K562 (cell line): ENCODE measurements around the gene DBNL. TPM values are rescaled to one million over a fixed set of nuclear protein-coding genes. Genes with fewer than 3 reads are reported as not detected.

Experiments
- ATAC-seq: fragments of 200-7000 bp; cut with Tn5 transposase; 3 replicates; pipeline ENCODE4 v1.9.1; 2020; ENCODE audit warnings: moderate library complexity
- BruUV-seq: library from RNA; stranded (reverse); fragments of 400-500 nt; replicated peaks from 2 replicates; lab custom pipeline; 2021; lab: Mats Ljungman, UMichigan
- CTCF ChIA-PET: fragments of 300-600 bp; formaldehyde crosslinking; extraction: SDS; loops from one replicate; lab custom pipeline; 2021; ENCODE audit warnings: low intra/inter-chr PET ratio; lab: Yijun Ruan, JAX
- POLR2A ChIA-PET: fragments of 300-600, 350-650 bp; sonication (Branson Sonifier 250); formaldehyde crosslinking; extraction: SDS; loops from one replicate; lab custom pipeline; 2021; ENCODE audit warnings: antibody characterized with exemption, inconsistent platforms; lab: Yijun Ruan, JAX
- DNase-seq, 4 experiments: peaks; one replicate each; pipeline versions ENCODE4 v3.0.0 to v3.0.0-alpha.2; 2011 to 2018; ENCODE audit warnings: low spot score in 3 of 4, mixed read lengths in 3 of 4; ENCODE audit errors: extremely low read depth in 1 of 4
- FAIRE-seq: peaks from 2 replicates; lab custom pipeline; 2011; peaks lifted over from hg19 to GRCh38; lab: Jason Lieb, UNC
- H2AFZ ChIP-seq: 2 replicates; pipeline ENCODE4 v1.6.0; 2011; ENCODE audit warnings: low read depth, low read length, control low read depth, inconsistent platforms
- H3K27ac ChIP-seq: fragments of 200-600 bp; 3 replicates; pipeline ENCODE4 v1.8.0; 2011; ENCODE audit warnings: low read depth, mild to moderate bottlenecking, control low read depth, inconsistent platforms, low read length, moderate library complexity, mixed read lengths; ENCODE audit errors: extremely low read depth
- H3K27me3 ChIP-seq, 2 experiments: fragments of 300-600 bp in 1 of 2; 2 replicates in 1 of 2; 3 replicates in 1 of 2; pipeline versions ENCODE4 v1.6.0 to v1.8.0; 2011; ENCODE audit warnings: inconsistent platforms in 2 of 2, low read length in 2 of 2, mild to moderate bottlenecking in 1 of 2, mixed read lengths in 1 of 2, moderate library complexity in 1 of 2; ENCODE audit not compliant: control insufficient read depth in 2 of 2, insufficient read depth in 2 of 2
- H3K36me3 ChIP-seq: fragments of 300-600 bp; 3 replicates; pipeline ENCODE4 v1.8.0; 2011; ENCODE audit warnings: mild to moderate bottlenecking, low read length, inconsistent platforms; ENCODE audit not compliant: control insufficient read depth, insufficient read depth
- H3K4me1 ChIP-seq, 2 experiments: fragments of 200-600 bp in 1 of 2; replicated peaks in 1 of 2; 2 replicates in 1 of 2; 3 replicates in 1 of 2; pipeline versions ENCODE4 v1.5.1 to v1.8.0; 2011; ENCODE audit warnings: inconsistent platforms in 2 of 2, low read length in 2 of 2, mild to moderate bottlenecking in 1 of 2, mixed read lengths in 1 of 2, moderate library complexity in 1 of 2; ENCODE audit not compliant: control insufficient read depth in 2 of 2, insufficient read depth in 2 of 2
- H3K4me2 ChIP-seq: 2 replicates; pipeline ENCODE4 v1.6.1; 2011; ENCODE audit warnings: low read length, control low read depth, inconsistent platforms, mixed read lengths; ENCODE audit not compliant: insufficient read depth
- H3K4me3 ChIP-seq: fragments of 200-600 bp; sonication (generic), shearing (Covaris generic); 2 replicates; pipeline ENCODE4 v1.5.1; 2016; ENCODE audit warnings: control low read depth, inconsistent platforms
- H3K79me2 ChIP-seq: fragments of 200-600 bp; 3 replicates; pipeline ENCODE4 v1.8.0; 2011; ENCODE audit warnings: low read length, inconsistent platforms; ENCODE audit not compliant: control insufficient read depth, insufficient read depth
- H3K9ac ChIP-seq, 2 experiments: 2 replicates each; pipeline versions ENCODE4 v1.6.0 to v1.6.1; 2011; ENCODE audit warnings: low read depth in 2 of 2, low read length in 2 of 2, control low read depth in 1 of 2, inconsistent platforms in 1 of 2, mild to moderate bottlenecking in 1 of 2, mixed read lengths in 1 of 2; ENCODE audit not compliant: insufficient read depth in 1 of 2
- H3K9me1 ChIP-seq: one replicate; pipeline ENCODE4 v1.6.0; 2011; ENCODE audit warnings: inconsistent platforms, mild to moderate bottlenecking, low read length, moderate library complexity; ENCODE audit not compliant: control insufficient read depth, insufficient read depth
- H3K9me3 ChIP-seq: replicated peaks from 2 replicates; pipeline ENCODE4 v1.5.1; 2011; ENCODE audit warnings: low read depth, low read length, inconsistent platforms; ENCODE audit not compliant: control insufficient read depth, insufficient read depth
- H4K20me1 ChIP-seq: replicated peaks from 2 replicates; pipeline ENCODE4 v1.6.1; 2011; ENCODE audit warnings: low read length, inconsistent platforms, mixed read lengths; ENCODE audit not compliant: control insufficient read depth, insufficient read depth
- BMI1 ChIP-seq: fragments of 150-350 bp; IDR thresholded peaks from 2 replicates; pipeline ENCODE4 v1.6.1; 2014; ENCODE audit warnings: low read length
- C11orf30 ChIP-seq: fragments of 450-650 bp; IDR thresholded peaks from 2 replicates; pipeline ENCODE4 v1.6.1; 2016; ENCODE audit warnings: low read depth, mild to moderate bottlenecking
- ELK1 ChIP-seq: sonication (generic); formaldehyde crosslinking; IDR thresholded peaks from 2 replicates; pipeline ENCODE4 v1.8.1; 2022; ENCODE audit warnings: missing genetic modification reagents
- EZH2 ChIP-seq: IDR thresholded peaks from 2 replicates; pipeline ENCODE4 v1.6.1; 2012; ENCODE audit warnings: low read depth, mild to moderate bottlenecking, inconsistent platforms, low read length, borderline replicate concordance
- HMG20A ChIP-seq: fragments of 450-650 bp; formaldehyde crosslinking; conservative IDR thresholded peaks from 2 replicates; pipeline ENCODE4 v1.4.0; 2020; ENCODE audit warnings: mild to moderate bottlenecking, mixed read lengths
- HOXB6 ChIP-seq: fragments of 250-450 bp; sonication (Bioruptor Pico); IDR thresholded peaks from 2 replicates; pipeline ENCODE4 v1.5.1; 2022; ENCODE audit warnings: mild to moderate bottlenecking, borderline replicate concordance
- MBD2 ChIP-seq: sonication (generic); IDR thresholded peaks from 2 replicates; pipeline ENCODE4 v1.6.1; 2016; ENCODE audit warnings: low read depth, borderline replicate concordance
- NRF1 ChIP-seq, 2 experiments: fragments of 450-650 bp; IDR thresholded peaks in 1 of 2; conservative IDR thresholded peaks in 1 of 2; 2 replicates each; pipeline ENCODE4 v1.6.1; 2014; ENCODE audit warnings: mild to moderate bottlenecking in 2 of 2
- PHB2 ChIP-seq: fragments of 450-650 bp; IDR thresholded peaks from 2 replicates; pipeline ENCODE4 v1.6.1; 2017; ENCODE audit warnings: low read depth
- POLR2G ChIP-seq: fragments of 200-400 bp; formaldehyde crosslinking; IDR thresholded peaks from 2 replicates; pipeline ENCODE4 v1.6.1; 2017; ENCODE audit warnings: low read depth, mild to moderate bottlenecking, antibody characterized with exemption, low read length, moderate library complexity
- ZFPM2 ChIP-seq: fragments of 250-450 bp; sonication (Bioruptor Pico); IDR thresholded peaks from 2 replicates; pipeline ENCODE4 v1.5.1; 2022; ENCODE audit warnings: mild to moderate bottlenecking
- WGBS: fragments of 100-300 bp; shearing (Covaris generic); methylation state at CpG from one replicate; pipeline ENCODE4 v1.1.6; 2016; ENCODE audit warnings: low coverage, mixed read lengths; ENCODE audit not compliant: insufficient coverage; ENCODE audit errors: missing lambda C conversion rate; 5-methylcytosine and 5-hydroxymethylcytosine counted together
- in situ Hi-C: fragments of 300-500 bp; cut with MboI; formaldehyde crosslinking; loops from 4 replicates; pipeline ENCODE4 v1.15.0; 2018; ENCODE audit warnings: inconsistent platforms, mixed read lengths
- intact Hi-C: fragments of 100-400 bp; cut with micrococcal nuclease; formaldehyde crosslinking; loops from 2 replicates; pipeline ENCODE4 v1.14.2; 2022
- microRNA-seq: library from miRNA; unstranded; fragments of <30 nt; microRNA quantifications from one replicate; pipeline ENCODE4, GENCODE V29; 2018; ENCODE audit warnings: borderline microRNAs expressed
- polyA plus RNA-seq, 8 experiments: library from polyadenylated mRNA; depleted of rRNA in 4 of 8; stranded (reverse) in 5 of 8; unstranded in 3 of 8; fragments of >200 nt; fragmentation: Nextera tagmentation in 2 of 8; fragmentation: Illumina TruSeq in 1 of 8; extraction: Ambion mirVana in 2 of 8; extraction: Trizol in 1 of 8; gene quantifications; 2 replicates each; pipeline versions ENCODE4 v1.2.1 to v1.2.3, GENCODE V29; 2011 to 2014; ENCODE audit warnings: inconsistent platforms in 1 of 8, missing spikeins in 1 of 8
- total RNA-seq, 7 experiments: library from RNA; depleted of rRNA in 6 of 7; stranded (reverse); fragments of >200 nt in 6 of 7; fragmentation: Illumina TruSeq in 2 of 7; extraction: Trizol in 2 of 7; gene quantifications; 2 replicates each; pipeline versions ENCODE4 v1.2.1 to v1.2.3, GENCODE V29; 2011 to 2021; ENCODE audit warnings: low replicate concordance in 1 of 7

Gene DBNL
- total and polyA plus RNA-seq, 9 of the 15 experiments (the other 6 are each of a cell fraction or from before 2014, with no cell fraction given) = 1.9 to 65.1 (median 38.9) TPM

- no peak for TF ChIP-seq ELK1 (CRISPR knock-in tag)
- no peak for TF ChIP-seq PHB2
- no peak for TF ChIP-seq BMI1
- no peak for TF ChIP-seq ZFPM2 (CRISPR knock-in tag)
- TF ChIP-seq HMG20A = no peak
- no peak for TF ChIP-seq C11orf30
- no peak for TF ChIP-seq EZH2
- no peak for TF ChIP-seq MBD2
Measured at GRCh38 chr7:44109991-44110390, 65.5 kb downstream of the DBNL start (continued).

GRCh38 chr7:44110719-44111635 lies 66.5 kb downstream of the DBNL start:
- intact Hi-C loops (no loop called here), in situ Hi-C loops (no loop called here)
- no peak for DNase-seq
- no TSS peak for BruUV-seq
- Histone ChIP-seq H3K4me2 (no peak overlapping the region), H3K79me2 (no peaks in the 10 kb centered on the region), H3K27ac (no peak overlapping the region), H3K27me3 (peaks cover 2 to 36% of the 10 kb centered on the region in 2 experiments; a peak in 3 of 5 replicates), H4K20me1 (peaks cover 22% of the 10 kb centered on the region), H3K9me3 (no peaks in the 10 kb centered on the region), H3K9ac (no peak overlapping the region), H3K36me3 (peaks cover 18% of the 10 kb centered on the region; the same call in 2 of the 3 replicates), H3K9me1 (peaks cover 9% of the 10 kb centered on the region), H3K4me3 (no peak overlapping the region), H3K4me1 (peaks cover 10 to 54% of the 10 kb centered on the region in 2 experiments; a peak in 4 of 5 replicates), H2AFZ (no peak overlapping the region)
- no peak for FAIRE-seq
- TF ChIP-seq NRF1 (conservative IDR thresholded peaks at IDR 0.05 in 1 of 2, IDR thresholded peaks at IDR 0.05 in 1 of 2) (peak; percentile 11 to 33; a peak in 1 of 4 replicates), POLR2G (peak; percentile 31; the same call in 1 of the 2 replicates), HOXB6 (CRISPR knock-in tag) (no peak)
- ATAC-seq = no peak
- POLR2A ChIA-PET = interaction anchor here (1.0 to 2.5 kb wide), 4 partner anchors 9 to 86 kb away, joined by 3 to 10 read pairs (median 4); no protein-coding TSS in a partner anchor
- CTCF ChIA-PET = no interaction called here
- 11% methylated on average over 27 of the region's 27 CpGs for WGBS

Small RNA genes within 50 kb of the gene (microRNA-seq; reads per million reads assigned to microRNA genes)
- not detected for gene MIR6837
- not detected for gene MIR6838

Other genes starting within 250 kb of the DBNL start
Only the 7 nearest of the 11 such genes appear.
- 4.5 and 9.1 TPM in 2 replicates for gene UBE2D4, start 118.3 kb upstream of the DBNL start, total RNA-seq (2014; rRNA removed)
- gene UBE2D4, start 118.3 kb upstream of the DBNL start, total RNA-seq (2014; rRNA removed; fragmentation: Illumina TruSeq; extraction: Trizol) = 6.4 and 6.9 TPM in 2 replicates
- gene UBE2D4, start 118.3 kb upstream of the DBNL start, total RNA-seq (2015; rRNA removed; fragmentation: Illumina TruSeq; extraction: Trizol) = 7.0 and 8.3 TPM in 2 replicates
- gene UBE2D4, start 118.3 kb upstream of the DBNL start, total RNA-seq (2021) = 10.2 and 11.7 TPM in 2 replicates
- 14.3 and 17.4 TPM in 2 replicates for gene UBE2D4, start 118.3 kb upstream of the DBNL start, polyA plus RNA-seq (2011; rRNA removed)
- gene UBE2D4, start 118.3 kb upstream of the DBNL start, polyA plus RNA-seq (2014; fragmentation: Illumina TruSeq; extraction: Trizol) = 12.0 and 16.2 TPM in 2 replicates
- gene UBE2D4, start 118.3 kb upstream of the DBNL start, polyA plus RNA-seq (2014; fragmentation: Nextera tagmentation; extraction: Ambion mirVana) = 1 to 10 TPM; 3.3 to 4.7 TPM
- gene UBE2D4, start 118.3 kb upstream of the DBNL start, polyA plus RNA-seq (2014; rRNA removed) = 7.5 and 9.0 TPM in 2 replicates
- gene SPDYE1, start 46.8 kb upstream of the DBNL start, total RNA-seq (2014; rRNA removed) = not detected in 2 replicates
- gene SPDYE1, start 46.8 kb upstream of the DBNL start, total RNA-seq (2014; rRNA removed; fragmentation: Illumina TruSeq; extraction: Trizol) = not detected in 2 replicates
- not detected in 2 replicates for gene SPDYE1, start 46.8 kb upstream of the DBNL start, total RNA-seq (2015; rRNA removed; fragmentation: Illumina TruSeq; extraction: Trizol)
- not detected in 2 replicates for gene SPDYE1, start 46.8 kb upstream of the DBNL start, total RNA-seq (2021)
- not detected in 2 replicates for gene SPDYE1, start 46.8 kb upstream of the DBNL start, polyA plus RNA-seq (2011; rRNA removed)
- not detected in 2 replicates for gene SPDYE1, start 46.8 kb upstream of the DBNL start, polyA plus RNA-seq (2014; fragmentation: Illumina TruSeq; extraction: Trizol)
- under 1 TPM; 0.04 to 0.10 TPM for gene SPDYE1, start 46.8 kb upstream of the DBNL start, polyA plus RNA-seq (2014; fragmentation: Nextera tagmentation; extraction: Ambion mirVana)
- not detected in 2 replicates for gene SPDYE1, start 46.8 kb upstream of the DBNL start, polyA plus RNA-seq (2014; rRNA removed)
- not detected in 2 replicates for gene PGAM2, start 20.9 kb downstream of the DBNL start, total RNA-seq (2014; rRNA removed)
- gene PGAM2, start 20.9 kb downstream of the DBNL start, total RNA-seq (2014; rRNA removed; fragmentation: Illumina TruSeq; extraction: Trizol) = not detected in 2 replicates
- not detected in 2 replicates for gene PGAM2, start 20.9 kb downstream of the DBNL start, total RNA-seq (2015; rRNA removed; fragmentation: Illumina TruSeq; extraction: Trizol)
- not detected in 2 replicates for gene PGAM2, start 20.9 kb downstream of the DBNL start, total RNA-seq (2021)
- not detected in 2 replicates for gene PGAM2, start 20.9 kb downstream of the DBNL start, polyA plus RNA-seq (2011; rRNA removed)
- gene PGAM2, start 20.9 kb downstream of the DBNL start, polyA plus RNA-seq (2014; fragmentation: Illumina TruSeq; extraction: Trizol) = not detected in 2 replicates
- not detected for gene PGAM2, start 20.9 kb downstream of the DBNL start, polyA plus RNA-seq (2014; fragmentation: Nextera tagmentation; extraction: Ambion mirVana)
- not detected in 2 replicates for gene PGAM2, start 20.9 kb downstream of the DBNL start, polyA plus RNA-seq (2014; rRNA removed)
- 4.1 and 6.5 TPM in 2 replicates for gene POLM, start 37.8 kb downstream of the DBNL start, total RNA-seq (2014; rRNA removed)
- gene POLM, start 37.8 kb downstream of the DBNL start, total RNA-seq (2014; rRNA removed; fragmentation: Illumina TruSeq; extraction: Trizol) = 1.3 and 1.9 TPM in 2 replicates
- 4.2 and 4.8 TPM in 2 replicates for gene POLM, start 37.8 kb downstream of the DBNL start, total RNA-seq (2015; rRNA removed; fragmentation: Illumina TruSeq; extraction: Trizol)
- gene POLM, start 37.8 kb downstream of the DBNL start, total RNA-seq (2021) = 8.6 and 9.9 TPM in 2 replicates
- gene POLM, start 37.8 kb downstream of the DBNL start, polyA plus RNA-seq (2011; rRNA removed) = 4.1 and 5.7 TPM in 2 replicates
- 3.6 and 4.1 TPM in 2 replicates for gene POLM, start 37.8 kb downstream of the DBNL start, polyA plus RNA-seq (2014; fragmentation: Illumina TruSeq; extraction: Trizol)
- gene POLM, start 37.8 kb downstream of the DBNL start, polyA plus RNA-seq (2014; fragmentation: Nextera tagmentation; extraction: Ambion mirVana) = under 1 TPM; 0.51 to 0.70 TPM
- 5.2 and 5.9 TPM in 2 replicates for gene POLM, start 37.8 kb downstream of the DBNL start, polyA plus RNA-seq (2014; rRNA removed)
- gene AEBP1, start 59.6 kb downstream of the DBNL start, total RNA-seq (2014; rRNA removed) = 0.53 TPM in 1 of 2 replicates, not detected in the other
- 0.15 TPM in 1 of 2 replicates, not detected in the other for gene AEBP1, start 59.6 kb downstream of the DBNL start, total RNA-seq (2014; rRNA removed; fragmentation: Illumina TruSeq; extraction: Trizol)
- gene AEBP1, start 59.6 kb downstream of the DBNL start, total RNA-seq (2015; rRNA removed; fragmentation: Illumina TruSeq; extraction: Trizol) = 0.36 TPM in 1 of 2 replicates, not detected in the other
- 0.78 and 0.87 TPM in 2 replicates for gene AEBP1, start 59.6 kb downstream of the DBNL start, total RNA-seq (2021)
- gene AEBP1, start 59.6 kb downstream of the DBNL start, polyA plus RNA-seq (2011; rRNA removed) = 0.43 and 1.1 TPM in 2 replicates
- 0.30 and 0.69 TPM in 2 replicates for gene AEBP1, start 59.6 kb downstream of the DBNL start, polyA plus RNA-seq (2014; fragmentation: Illumina TruSeq; extraction: Trizol)
- under 1 TPM in 1 of 2 experiments, not detected in 1; 0.04 TPM for gene AEBP1, start 59.6 kb downstream of the DBNL start, polyA plus RNA-seq (2014; fragmentation: Nextera tagmentation; extraction: Ambion mirVana)
- 0.03 TPM in 1 of 2 replicates, not detected in the other for gene AEBP1, start 59.6 kb downstream of the DBNL start, polyA plus RNA-seq (2014; rRNA removed)
- gene POLD2, start 78.8 kb downstream of the DBNL start, total RNA-seq (2014; rRNA removed) = 225 and 257 TPM in 2 replicates
- 84.6 and 112 TPM in 2 replicates for gene POLD2, start 78.8 kb downstream of the DBNL start, total RNA-seq (2014; rRNA removed; fragmentation: Illumina TruSeq; extraction: Trizol)
- 148 and 153 TPM in 2 replicates for gene POLD2, start 78.8 kb downstream of the DBNL start, total RNA-seq (2015; rRNA removed; fragmentation: Illumina TruSeq; extraction: Trizol)
- 259 and 267 TPM in 2 replicates for gene POLD2, start 78.8 kb downstream of the DBNL start, total RNA-seq (2021)
- gene POLD2, start 78.8 kb downstream of the DBNL start, polyA plus RNA-seq (2011; rRNA removed) = 255 and 293 TPM in 2 replicates
- gene POLD2, start 78.8 kb downstream of the DBNL start, polyA plus RNA-seq (2014; fragmentation: Illumina TruSeq; extraction: Trizol) = 230 and 249 TPM in 2 replicates
- 10 to 100 TPM; 29.7 to 82.9 TPM for gene POLD2, start 78.8 kb downstream of the DBNL start, polyA plus RNA-seq (2014; fragmentation: Nextera tagmentation; extraction: Ambion mirVana)
- gene POLD2, start 78.8 kb downstream of the DBNL start, polyA plus RNA-seq (2014; rRNA removed) = 225 and 255 TPM in 2 replicates
- gene MYL7, start 96.6 kb downstream of the DBNL start, total RNA-seq (2014; rRNA removed) = not detected in 2 replicates
- gene MYL7, start 96.6 kb downstream of the DBNL start, total RNA-seq (2014; rRNA removed; fragmentation: Illumina TruSeq; extraction: Trizol) = not detected in 2 replicates
- not detected in 2 replicates for gene MYL7, start 96.6 kb downstream of the DBNL start, total RNA-seq (2015; rRNA removed; fragmentation: Illumina TruSeq; extraction: Trizol)
- not detected in 2 replicates for gene MYL7, start 96.6 kb downstream of the DBNL start, total RNA-seq (2021)
- gene MYL7, start 96.6 kb downstream of the DBNL start, polyA plus RNA-seq (2011; rRNA removed) = not detected in 2 replicates
- gene MYL7, start 96.6 kb downstream of the DBNL start, polyA plus RNA-seq (2014; fragmentation: Illumina TruSeq; extraction: Trizol) = not detected in 2 replicates
- not detected for gene MYL7, start 96.6 kb downstream of the DBNL start, polyA plus RNA-seq (2014; fragmentation: Nextera tagmentation; extraction: Ambion mirVana)
- not detected in 2 replicates for gene MYL7, start 96.6 kb downstream of the DBNL start, polyA plus RNA-seq (2014; rRNA removed)